ENCODE results near the gene PLCXD1.

PLCXD1 gene

DNA sequence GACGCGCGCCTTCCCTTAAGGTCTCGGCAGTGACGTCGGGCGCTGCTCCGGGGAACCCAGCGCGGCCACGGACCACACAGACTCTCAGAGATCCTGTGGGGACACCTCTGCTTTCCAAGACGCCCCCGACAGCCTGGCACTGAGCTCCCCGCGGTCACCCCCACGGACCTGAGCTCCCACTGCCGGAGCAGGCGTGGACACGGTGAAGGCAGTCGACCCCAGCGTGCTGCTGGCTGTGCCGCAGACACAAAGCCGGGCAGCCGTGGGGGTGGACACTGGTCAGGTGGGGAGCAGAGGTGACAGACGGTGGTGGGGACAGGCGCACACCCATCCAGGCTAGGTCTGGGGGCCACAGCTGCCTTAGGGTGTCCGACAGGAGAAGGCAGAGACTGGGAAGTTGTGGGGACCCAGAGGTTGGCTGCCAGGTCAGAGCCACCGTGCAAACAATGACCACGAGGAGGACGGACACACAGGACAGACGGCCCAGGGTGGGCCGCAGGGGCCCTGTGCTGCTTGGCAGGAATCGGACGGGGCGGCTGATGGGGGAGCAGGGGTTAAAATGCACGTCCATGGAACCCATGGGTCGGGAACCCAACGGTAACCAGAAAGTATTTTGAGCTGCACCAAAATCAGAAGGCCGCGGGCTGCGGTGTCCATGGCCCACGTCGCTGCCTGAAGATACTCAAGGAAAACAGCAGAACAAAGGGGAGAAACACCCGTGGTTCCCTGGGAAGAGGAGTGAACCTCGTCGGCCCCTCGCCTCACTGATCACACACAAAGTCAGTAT is 54.0 kb downstream of the PLCXD1 start:
- no peak for DNase-seq (ENCODE audit: low spot score)

DNA sequence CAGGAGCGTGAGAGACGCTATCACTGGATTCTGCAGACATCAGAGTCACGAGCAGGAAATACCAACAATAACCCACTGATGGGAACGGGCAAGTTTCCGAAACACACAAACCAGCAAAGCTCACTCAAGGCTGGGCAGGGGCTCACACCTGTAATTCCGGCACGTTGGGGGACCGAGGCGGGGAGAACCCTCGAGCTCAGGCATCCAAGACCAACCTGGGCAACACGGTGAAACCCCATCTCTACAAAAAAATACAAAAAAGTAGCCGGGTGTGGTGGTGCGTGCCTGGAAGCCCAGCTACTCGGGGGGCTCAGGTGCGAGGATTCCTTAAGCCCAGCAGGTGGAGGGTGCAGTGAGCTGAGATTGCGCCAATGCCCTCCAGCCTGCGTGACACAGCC is 54.6 kb downstream of the PLCXD1 start:
- DNase-seq (ENCODE audit: low spot score), result no peak

DNA sequence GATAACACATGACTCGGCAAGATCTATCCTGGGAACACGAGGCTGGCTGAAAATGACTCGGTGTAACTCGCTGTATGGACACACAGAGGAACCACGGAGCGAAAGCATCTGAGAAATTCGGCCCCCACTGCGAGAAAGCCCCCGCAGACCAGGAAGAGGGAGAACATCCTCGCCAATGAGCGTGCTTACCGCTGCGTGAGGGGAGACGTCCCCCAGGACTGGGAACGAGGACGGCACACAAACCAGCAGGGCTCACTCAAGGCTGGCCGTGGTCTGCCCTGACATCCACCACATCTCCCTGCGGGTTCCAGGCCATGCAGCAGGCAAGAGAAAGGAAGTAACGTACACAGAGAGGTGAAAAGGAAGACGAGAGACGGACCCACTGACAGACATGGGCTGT is 55.0 kb downstream of the PLCXD1 start:
- no peak for DNase-seq (ENCODE audit: low spot score)

DNA sequence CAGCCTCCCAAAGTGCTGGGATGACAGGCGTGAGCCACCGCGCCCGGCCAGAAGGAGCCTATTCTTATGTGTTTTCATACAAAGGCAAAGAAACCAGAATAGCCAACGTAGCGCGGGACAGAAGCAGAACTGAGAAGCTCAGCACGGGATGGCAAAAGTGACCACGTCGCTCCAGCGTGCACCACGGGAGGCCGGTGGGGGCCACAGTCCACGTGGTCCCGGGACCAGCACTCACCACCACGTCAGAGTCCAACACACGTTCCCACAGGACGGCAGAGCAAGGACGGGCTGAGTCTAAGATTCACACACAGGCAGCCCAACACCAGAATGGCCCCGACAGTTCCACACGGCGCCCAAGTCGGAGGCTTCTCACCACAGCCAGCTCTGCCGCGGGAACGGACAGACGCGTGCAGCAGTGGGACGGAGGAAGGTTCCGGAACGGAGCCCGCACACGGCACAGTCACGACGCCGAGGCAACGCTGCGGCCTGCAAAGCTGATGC is 56.2 kb downstream of the PLCXD1 start:
- DNase-seq (ENCODE audit: low spot score), result no peak

DNA sequence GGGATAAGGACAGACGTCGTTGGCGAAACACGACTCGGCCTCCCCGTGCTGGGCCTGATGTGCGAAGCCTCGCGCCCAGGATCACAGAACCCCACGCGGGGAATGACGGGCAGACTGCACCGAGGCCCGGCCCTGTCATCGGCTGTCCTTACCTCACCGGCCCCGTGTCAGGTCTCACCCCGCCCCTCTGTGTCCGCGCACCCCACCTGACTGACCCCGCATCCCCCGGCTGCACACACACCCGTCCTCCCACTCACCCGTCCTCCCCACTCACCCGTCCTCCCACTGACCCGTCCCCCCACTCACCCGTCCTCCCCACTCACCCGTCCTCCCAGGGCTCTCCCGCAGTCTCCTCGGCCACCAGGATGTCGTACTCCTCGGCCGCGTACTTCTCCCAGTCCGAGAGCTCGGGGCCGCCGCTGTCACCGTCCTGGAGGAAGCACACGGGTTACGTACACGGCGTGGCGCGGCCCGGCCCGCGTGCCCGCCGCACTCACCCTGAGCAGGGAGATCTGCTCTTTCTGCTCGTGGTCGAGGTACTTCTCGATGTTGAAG is 57.2 kb downstream of the PLCXD1 start:
- no peak for DNase-seq (ENCODE audit: low spot score)

DNA sequence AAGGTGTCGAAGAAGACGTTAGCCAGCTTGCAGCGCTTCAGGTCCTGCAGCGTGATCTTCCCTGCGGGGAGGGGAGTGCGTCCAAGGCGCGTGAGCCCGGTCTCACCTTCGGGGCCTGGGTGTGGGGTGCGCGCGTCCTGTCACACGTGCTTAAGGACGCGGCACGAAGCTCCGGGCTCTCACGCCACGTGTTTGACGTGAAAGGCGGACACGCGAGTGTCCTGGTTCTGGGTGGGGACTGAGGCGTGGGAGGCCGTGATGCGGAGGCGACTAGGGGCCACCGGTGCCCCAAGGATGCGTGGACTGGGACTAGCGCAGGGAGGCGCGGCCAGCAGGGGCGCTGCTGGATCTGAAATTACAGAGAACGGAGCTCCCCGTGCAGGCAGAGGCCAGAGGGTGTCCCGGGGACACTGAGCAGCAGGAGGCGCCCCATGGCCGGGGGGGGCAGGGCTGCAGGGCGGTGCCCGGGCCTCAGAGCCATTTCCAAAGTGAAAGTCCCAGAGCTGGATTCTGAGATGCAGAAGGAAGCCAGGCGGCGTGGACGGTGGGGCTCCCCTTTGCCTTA is 57.7 kb downstream of the PLCXD1 start:
- no peak for DNase-seq (ENCODE audit: low spot score)

DNA sequence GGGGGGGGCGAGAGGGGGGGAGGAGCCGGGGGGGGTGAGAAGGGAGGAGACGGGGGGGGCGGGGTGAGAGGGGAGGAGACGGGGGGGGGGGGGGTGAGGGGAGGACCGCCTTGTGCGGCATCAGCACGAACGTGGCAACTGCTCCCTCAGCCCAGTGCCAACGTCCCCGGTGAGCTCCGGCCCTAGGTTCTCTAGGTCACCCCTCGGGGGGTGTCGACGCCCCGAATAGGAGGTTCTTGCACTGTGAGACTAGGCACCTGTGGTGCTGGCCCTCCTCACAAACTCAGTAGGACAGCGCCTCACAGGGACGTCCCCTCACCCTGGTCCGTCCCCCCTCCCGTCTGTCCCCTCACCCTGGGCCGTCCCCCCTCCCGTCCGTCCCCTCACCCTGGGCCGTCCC is 58.9 kb downstream of the PLCXD1 start:
- no peak for DNase-seq (ENCODE audit: low spot score)

DNA sequence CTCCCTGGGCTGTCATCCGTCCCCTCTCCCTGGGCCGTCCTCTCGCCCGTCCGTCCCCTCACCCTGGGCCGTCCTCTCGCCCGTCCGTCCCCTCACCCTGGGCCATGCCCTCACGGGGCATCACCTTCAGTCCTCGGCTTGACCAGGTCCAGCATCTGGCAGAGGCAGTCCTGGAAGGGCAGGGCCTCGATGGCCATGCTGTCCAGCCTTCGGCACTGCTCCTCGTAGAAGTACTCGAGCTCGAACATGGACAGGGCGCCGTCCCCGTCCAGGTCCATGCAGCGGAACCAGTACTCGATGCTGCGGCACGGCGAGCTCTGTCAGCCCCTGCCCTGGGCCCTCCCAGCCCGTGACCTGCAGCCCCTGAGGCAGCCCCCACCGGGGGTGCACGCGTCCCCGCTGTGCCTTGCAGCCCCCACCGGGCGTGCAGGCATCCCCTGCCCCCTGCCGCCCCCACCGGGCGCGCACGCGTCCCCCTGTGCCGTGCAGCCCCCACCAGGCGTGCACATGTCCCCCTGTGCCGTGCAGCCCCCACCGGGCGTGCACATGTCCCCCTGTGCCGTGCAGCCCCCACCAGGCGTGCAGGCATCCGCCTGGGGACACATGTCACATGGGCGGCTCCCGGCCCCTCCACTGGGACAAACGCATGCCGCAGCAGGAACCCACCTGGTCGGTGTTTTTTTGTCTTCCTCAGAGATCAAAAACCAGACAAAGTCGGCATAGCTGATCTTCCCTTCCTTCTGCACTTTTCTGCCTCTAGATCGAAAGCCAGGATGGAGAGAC is 59.7 kb downstream of the PLCXD1 start:
- DNase-seq (ENCODE audit: low spot score), result no peak

DNA sequence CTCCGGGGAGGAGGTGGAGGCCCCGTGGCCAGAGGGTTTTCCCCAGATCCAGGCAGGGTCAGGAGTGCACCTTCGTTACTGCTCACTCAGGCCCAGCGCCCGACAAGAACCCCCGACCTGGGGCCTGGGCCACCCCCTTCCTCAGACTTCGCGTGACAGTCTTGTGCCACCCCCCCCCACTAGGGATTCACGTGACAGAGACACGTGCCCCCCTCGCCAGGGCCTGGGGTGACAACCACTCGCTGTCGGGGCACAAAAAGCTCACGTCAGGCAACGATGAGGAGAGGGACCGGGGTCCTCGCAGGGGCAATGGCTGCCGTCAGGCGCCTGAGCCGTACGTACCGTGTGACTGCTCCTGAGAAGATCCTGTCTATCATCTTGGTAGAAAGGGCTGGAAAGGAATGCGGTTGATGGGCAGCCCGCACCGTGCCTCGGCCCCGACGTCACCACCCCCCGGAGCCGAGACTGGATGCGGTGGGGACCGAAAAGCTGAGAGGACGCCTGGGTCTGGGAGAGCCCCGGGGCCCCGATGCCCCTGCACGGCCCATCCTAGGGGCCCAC is 60.4 kb downstream of the PLCXD1 start:
- DNase-seq (ENCODE audit: low spot score), result no peak

DNA sequence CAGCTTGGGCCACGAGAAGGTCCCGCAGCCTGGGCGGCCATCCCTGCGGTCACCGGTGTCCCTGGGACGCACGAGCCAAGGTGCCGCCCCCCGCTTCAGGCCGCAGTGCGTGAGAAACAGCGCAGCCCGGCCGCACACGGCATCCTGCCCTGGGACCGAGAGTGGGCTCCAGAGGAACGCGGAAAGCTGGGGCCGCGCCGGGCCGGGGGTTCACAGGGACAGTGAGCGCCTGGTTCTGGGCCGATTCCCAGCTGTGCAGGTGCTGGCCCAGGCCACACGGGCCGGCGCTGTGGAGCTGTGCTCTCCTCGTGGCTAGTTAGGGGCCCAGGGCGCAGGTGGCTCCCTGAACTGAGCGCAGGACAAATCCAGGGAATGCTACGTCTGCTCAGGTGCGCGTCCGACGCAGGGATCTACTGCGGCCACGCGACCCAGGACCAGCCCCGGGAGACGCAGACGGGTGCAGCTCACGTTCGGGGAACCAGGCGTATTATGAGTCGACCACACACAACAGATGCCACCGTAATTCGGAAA is 63.3 kb downstream of the PLCXD1 start:
- no peak for DNase-seq (ENCODE audit: low spot score)

DNA sequence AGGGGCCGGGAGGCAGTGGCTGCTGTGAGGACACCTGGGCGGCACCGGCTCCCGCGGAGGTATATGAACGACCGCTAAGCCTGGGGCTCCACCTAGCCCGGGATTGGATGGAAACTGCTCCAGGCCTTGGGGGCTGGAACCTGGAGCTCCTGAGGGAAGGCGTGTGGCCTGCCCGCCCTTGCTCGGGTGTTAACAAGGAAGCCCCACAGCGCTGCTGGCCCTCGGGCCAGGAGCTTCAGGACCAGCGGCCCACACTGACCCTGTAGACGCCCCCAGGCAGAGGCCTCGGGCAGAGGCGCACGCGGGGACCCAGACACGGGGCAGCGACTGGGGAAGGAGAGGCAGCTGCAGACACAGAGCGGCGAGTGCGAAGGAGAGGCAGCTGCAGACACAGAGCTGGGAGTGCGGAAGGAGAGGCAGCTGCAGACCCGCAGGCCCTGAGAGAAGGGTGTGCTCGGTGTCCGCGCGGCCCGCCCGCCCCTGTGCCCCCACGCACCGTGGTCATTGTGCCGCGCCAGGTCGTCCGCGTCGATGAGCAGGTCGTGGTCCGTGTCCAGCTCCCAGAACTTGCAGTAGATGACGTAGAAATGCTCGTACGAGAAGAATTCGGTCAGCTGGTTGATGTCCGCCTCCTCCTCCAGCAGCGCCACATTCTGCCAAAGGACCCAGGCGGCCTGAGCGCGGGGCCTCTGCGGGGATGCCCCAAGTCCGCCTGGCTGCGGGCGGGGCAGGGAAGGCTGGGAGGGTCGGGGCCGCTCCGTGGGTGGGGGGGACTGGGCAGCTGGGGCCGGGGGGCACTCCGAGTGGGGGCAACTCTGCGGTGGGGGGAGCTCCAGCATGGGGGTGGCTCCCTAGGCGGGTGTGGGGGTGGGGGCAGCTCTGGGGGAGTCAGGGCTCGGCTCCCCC is 64.1 kb downstream of the PLCXD1 start:
- DNase-seq (ENCODE audit: low spot score), result no peak

DNA sequence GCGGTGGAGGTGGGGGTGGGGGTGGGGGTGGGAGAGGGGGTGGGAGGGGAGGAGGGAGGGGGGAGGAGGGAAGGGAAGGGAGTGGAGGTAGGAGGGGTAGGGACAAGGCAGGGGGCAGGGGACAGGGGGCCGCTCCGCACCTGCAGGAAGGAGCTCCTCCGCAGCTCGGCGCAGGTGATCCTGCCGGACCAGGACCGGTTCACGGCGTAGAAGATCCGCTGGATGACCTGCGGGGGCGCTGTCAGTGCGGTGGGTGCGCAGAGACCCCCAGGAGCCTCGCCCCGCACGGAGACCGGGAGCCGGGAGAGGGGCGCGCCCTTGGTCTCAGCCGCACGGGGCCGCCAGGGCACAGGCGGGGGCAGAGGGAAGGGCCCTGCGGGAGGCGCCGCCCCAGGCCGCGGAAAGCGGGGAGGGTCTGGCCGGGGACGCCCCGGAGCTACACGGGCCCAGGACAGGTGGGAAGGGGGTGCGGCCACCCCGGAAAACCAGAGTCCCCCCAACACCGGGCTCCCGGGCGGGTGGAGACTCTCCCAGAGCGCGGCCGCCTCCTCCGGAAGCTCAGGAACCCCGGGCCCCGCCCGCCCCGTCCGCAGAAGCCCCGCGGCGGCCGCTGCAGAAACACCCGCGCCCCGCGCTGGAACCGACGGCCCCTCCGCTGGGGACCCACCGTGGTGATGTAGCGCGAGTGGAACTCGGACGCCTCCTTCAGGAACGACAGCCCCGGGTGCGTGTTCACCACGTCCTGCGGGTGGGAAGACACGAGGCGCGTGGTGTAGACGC is 65.0 kb downstream of the PLCXD1 start:
- DNase-seq (ENCODE audit: low spot score), result no peak

DNA sequence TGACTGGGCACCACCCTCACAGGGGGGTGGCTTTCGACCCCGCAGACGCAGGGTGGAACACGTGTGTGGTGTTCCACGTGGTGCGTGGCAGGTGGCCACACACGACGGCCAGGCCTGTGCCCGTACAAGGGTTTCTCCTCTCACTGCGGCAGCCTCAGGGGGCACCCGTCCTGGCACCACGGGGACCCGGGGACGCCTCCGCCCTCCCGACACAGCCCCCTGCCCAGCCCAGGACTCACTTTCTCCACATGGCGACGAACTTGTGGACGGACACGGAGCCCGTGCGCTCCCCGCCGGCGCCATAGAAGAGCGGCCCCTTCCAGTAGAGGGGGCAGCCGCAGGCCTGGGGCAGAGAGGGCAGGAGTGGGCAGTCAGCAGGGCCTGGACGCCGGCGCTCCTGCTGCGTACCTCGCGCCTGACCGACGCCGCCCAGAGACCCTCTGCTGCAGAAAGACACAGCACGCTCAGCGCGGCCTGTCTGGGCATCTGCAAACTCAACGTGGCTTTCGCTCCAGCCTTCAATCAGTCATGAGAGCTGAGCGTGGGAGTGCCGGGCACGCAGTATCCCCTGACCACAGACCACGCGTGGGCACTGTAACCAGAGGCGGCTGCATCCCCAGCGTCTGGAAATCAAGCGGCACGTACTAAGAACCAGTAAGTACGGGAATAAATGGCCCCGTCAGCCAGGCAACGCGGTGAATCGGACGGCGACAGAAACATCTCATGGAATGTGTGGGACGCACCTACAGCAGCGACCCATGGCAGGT is 66.4 kb downstream of the PLCXD1 start:
- DNase-seq (ENCODE audit: low spot score), result no peak

DNA sequence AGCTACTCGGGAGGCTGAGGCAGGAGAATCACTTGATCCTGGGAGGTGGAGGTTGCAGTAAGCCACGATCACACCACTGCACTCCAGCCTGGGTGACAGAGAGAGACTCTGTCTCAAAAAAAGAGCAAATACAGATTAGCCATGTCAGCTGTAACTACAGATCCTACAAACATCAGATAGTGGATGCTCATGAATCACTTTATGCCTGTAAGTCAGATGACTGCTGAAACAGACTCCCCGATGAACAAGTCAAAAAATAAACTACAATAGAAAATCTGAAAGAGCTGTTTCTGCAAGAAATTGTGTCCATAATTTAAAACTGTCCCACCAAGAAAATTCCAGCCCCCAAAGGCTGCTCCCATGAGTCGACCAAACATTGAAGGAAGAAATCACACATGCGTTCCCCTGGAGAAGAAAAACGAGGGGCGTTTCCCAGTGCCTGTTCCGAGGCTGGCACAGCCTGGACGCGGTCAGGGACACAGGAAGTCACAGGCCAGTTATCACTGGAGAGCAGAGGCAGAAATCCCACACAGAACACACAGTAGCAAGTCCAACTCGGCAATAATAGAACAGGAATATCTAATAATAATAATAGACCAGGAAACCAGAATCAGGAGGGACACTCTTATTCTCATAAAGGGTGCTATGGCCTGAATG is 67.4 kb downstream of the PLCXD1 start:
- peak; percentile 36 for DNase-seq (ENCODE audit: low spot score)

DNA sequence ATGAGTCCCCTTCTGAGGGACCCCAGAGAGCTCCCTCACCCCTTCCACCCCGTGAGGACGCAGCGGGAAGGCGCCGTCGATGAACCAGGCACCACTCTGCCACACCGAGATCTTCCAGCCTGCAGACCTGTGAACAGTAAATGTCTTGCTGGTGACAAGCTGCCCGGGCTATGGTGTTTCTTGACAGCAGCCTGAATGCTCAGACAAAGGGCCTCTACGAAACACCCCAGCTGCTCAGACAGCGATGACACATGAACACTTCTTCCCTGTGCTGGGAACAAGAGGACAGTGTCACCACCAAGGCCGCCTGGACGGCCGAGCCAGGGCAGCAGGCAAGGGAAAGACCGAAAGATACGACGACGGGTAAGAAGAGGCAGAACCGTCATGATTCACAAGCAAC is 68.0 kb downstream of the PLCXD1 start:
- peak; percentile 94 for DNase-seq (ENCODE audit: low spot score)

DNA sequence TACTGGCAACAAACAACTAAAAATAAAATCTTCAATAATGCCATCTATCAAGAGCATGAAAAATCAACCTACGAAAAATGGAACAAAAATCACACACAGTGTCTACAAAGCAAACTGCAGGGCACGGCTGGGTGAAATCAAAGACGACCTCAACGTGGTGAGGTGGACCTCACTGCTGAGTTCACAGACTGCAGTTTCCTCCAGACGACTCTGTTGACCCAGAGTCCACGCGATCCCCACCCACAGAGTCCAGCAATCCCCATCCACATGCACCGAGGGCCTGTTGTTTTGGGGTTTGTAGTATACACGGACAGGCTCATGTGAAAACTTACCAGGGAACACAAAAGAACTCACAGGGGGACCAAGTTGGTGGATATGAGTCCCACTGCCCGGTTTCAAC is 68.5 kb downstream of the PLCXD1 start:
- no peak for DNase-seq (ENCODE audit: low spot score)

DNA sequence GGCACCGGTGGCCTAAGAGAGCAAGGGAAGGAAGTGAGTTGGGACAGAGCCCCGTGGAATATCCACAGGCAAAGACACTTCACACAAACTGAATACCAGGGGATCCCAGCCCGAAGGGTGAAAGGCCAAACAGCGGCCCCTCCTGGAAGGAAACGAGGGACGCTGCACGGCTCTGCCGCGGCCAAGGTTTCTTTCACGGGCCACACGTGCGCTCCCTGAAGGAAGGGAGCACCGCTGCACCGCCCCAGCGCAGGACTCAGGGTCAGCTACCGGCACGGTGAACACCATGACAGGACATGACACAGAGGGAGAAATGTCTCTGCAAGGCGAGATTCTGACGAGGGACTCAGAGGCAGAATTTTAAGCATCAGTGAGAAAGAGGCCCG is 69.0 kb downstream of the PLCXD1 start:
- DNase-seq (ENCODE audit: low spot score), result no peak

DNA sequence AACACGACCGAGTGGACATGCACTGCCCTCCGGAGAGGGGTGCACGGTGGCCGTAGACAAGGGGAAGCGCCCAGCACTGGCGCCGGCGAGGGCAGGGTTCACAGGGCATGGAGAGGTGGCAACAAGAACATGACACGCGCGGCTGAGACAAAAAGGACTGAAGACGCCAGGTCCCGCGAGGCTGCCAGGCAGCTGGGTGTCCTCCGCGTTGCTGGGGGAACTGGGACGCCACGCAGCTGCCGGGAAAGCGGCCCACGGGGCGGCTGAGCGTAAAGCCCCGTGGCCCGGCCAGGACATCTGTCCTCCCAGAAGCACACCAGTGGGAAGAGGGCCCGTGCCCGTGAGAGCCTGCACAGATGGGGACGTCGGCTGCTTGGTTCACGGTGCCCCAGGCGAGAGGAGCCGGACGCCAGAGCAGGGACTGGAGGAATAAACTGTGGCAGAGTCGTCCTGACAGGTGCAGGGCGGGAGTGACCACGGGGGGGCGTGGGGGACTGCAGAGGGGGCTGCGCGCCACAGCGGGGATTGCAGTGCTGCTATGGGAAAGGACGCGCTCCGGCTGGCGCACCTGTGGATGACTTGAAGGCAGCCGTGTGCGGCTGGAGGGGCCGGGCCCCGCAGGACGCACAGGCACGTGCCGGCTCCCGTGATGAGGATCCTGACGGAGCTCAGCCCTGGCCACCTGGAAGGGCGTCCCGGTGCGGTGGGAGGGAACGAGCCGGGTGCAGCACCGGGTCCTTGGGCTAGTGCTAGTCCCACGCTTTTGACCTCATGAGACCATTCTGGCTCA is 69.5 kb downstream of the PLCXD1 start:
- peak; percentile 36 for DNase-seq (ENCODE audit: low spot score)

Measured in pons (tissue), 1 donor.